OCI-LY3 (cell line): ENCODE results near the gene PRKAR1B.

ENCODE experiments used
- EZH2phosphoT487 ChIP-seq: fragments of 200-600 bp; shearing (Covaris generic); IDR thresholded peaks from 2 replicates; pipeline ENCODE4 v1.6.1; 2018; ENCODE audit warnings: antibody characterized with exemption, mixed run types, low read depth
- TF ChIP-seq, protein P1 (sequence below): fragments of 200-600, 300-600 bp; sonication (generic); IDR thresholded peaks from 2 replicates; pipeline ENCODE4 v1.5.1; 2014; ENCODE audit warnings: antibody characterized with exemption, low read length, low read depth

DNA sequence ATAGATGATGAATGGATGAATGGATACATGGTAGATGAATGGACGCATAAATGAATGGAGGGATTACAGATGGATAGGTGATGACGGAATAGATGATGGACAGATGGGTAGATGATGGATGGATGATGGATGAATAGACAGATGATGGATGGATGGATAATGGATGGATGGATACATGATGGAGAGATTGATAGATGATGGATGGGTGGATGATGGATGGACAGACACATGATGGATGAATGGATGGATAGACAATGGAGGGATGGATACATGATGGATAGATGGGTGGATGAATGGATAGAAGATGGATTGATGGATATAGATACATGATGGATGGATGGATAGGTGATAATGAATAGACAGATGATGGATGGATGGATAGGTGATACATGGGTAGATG is 198.6 kb downstream of the PRKAR1B start:
- TF ChIP-seq, protein P1, sequence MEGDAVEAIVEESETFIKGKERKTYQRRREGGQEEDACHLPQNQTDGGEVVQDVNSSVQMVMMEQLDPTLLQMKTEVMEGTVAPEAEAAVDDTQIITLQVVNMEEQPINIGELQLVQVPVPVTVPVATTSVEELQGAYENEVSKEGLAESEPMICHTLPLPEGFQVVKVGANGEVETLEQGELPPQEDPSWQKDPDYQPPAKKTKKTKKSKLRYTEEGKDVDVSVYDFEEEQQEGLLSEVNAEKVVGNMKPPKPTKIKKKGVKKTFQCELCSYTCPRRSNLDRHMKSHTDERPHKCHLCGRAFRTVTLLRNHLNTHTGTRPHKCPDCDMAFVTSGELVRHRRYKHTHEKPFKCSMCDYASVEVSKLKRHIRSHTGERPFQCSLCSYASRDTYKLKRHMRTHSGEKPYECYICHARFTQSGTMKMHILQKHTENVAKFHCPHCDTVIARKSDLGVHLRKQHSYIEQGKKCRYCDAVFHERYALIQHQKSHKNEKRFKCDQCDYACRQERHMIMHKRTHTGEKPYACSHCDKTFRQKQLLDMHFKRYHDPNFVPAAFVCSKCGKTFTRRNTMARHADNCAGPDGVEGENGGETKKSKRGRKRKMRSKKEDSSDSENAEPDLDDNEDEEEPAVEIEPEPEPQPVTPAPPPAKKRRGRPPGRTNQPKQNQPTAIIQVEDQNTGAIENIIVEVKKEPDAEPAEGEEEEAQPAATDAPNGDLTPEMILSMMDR: no peak
- no peak for TF ChIP-seq EZH2phosphoT487
